Pancreas (tissue), 10 donors: ENCODE results near the gene HACD3. TPM values are rescaled to one million over a fixed set of nuclear protein-coding genes. Genes with fewer than 3 reads are reported as not detected.

Experiments used
- ATAC-seq, 4 donors: fragments of 200-7000 bp; cut with Tn5 transposase; one replicate each; pipeline versions ENCODE4 v1.8.0 to v1.9.1; 2020; ENCODE audit warnings: mild to moderate bottlenecking in 4 of 4, moderate library complexity in 4 of 4
- DNase-seq, 6 donors: peaks; one replicate each; pipeline ENCODE4 v3.0.0-alpha.2; 2020
- FAIRE-seq: peaks from 2 replicates; lab custom pipeline; 2012; peaks lifted over from hg19 to GRCh38; lab: Jason Lieb, UNC
- H3K27ac ChIP-seq, 4 donors: fragments of 200-600 bp; sonication (generic); 1 replicate in 3 of 4; 2 replicates in 1 of 4; pipeline versions ENCODE4 v1.5.0 to v1.8.0; 2020
- H3K27me3 ChIP-seq, 4 donors: fragments of 200-600 bp; one replicate each; pipeline ENCODE4 v1.8.0; 2021
- H3K36me3 ChIP-seq, 3 donors: fragments of 200-600 bp; sonication (generic) in 1 of 3; one replicate each; pipeline versions ENCODE4 v1.5.0 to v1.8.0; 2020 to 2021
- H3K4me1 ChIP-seq, 3 donors: fragments of 200-600 bp; one replicate each; pipeline ENCODE4 v1.8.0; 2021
- H3K4me3 ChIP-seq, 4 donors: fragments of 200-600 bp; sonication (generic) in 2 of 4; one replicate each; pipeline versions ENCODE4 v1.5.0 to v1.8.0; 2020 to 2021
- H3K9me3 ChIP-seq, 4 donors: fragments of 200-600 bp; one replicate each; pipeline ENCODE4 v1.8.0; 2021
- WGBS, 2 donors: extraction: QIAGEN DNeasy Blood & Tissue Kit; methylation state at CpG; one replicate each; pipeline ENCODE4 v1.1.7; 2013; 5-methylcytosine and 5-hydroxymethylcytosine counted together
- intact Hi-C, 3 donors: fragments of 100-400 bp; cut with DNase I; formaldehyde crosslinking; loops; one replicate each; pipeline versions ENCODE4 v1.11.1 to v1.14.2; 2022
- polyA plus RNA-seq, 2 donors: library from polyadenylated mRNA; stranded (reverse); fragments of 200-250 nt; gene quantifications; one replicate each; pipeline ENCODE4 v1.2.3, GENCODE V29; 2013
- total RNA-seq, 6 donors: library from RNA; stranded (reverse); fragmentation: NEBNext Ultra II Directional in 4 of 6; extraction: Animal tissue kit (Norgen Biotek cat#: 25700) in 4 of 6; gene quantifications; one replicate each; pipeline versions ENCODE4 v1.2.1 to v1.2.4, GENCODE V29; 2021 to 2023
- TF ChIP-seq, protein P1 (sequence below), 4 donors: fragments of 200-600 bp; sonication (generic) in 3 of 4; IDR thresholded peaks; one replicate each; pipeline versions ENCODE4 v1.5.0 to v1.8.0; 2021; ENCODE audit warnings: antibody characterized with exemption in 4 of 4
- donor health status: healthy with polysubstance abuse.
- donor health status: DM: no; HTN: no; CAD: no; lungs with moderate emphysema.
- donor health status: DM: no; HTN: no; CAD: no.
- donor health status: control.
- donor health status: control.
- donor health status: Bipolar disorder and iron deficiency.
- donor health status: DM: yes; HTN: yes; CAD: no.
- donor health status: DM: no; HTN: no; CAD: no.
- donor health status: DM: no; HTN: no; CAD: no.
- donor health status: DM: yes; HTN: yes; CAD: no.

HACD3 gene
- total and polyA plus RNA-seq, 8 donors, result 4.9 to 28.8 (median 17.7) TPM

DNA sequence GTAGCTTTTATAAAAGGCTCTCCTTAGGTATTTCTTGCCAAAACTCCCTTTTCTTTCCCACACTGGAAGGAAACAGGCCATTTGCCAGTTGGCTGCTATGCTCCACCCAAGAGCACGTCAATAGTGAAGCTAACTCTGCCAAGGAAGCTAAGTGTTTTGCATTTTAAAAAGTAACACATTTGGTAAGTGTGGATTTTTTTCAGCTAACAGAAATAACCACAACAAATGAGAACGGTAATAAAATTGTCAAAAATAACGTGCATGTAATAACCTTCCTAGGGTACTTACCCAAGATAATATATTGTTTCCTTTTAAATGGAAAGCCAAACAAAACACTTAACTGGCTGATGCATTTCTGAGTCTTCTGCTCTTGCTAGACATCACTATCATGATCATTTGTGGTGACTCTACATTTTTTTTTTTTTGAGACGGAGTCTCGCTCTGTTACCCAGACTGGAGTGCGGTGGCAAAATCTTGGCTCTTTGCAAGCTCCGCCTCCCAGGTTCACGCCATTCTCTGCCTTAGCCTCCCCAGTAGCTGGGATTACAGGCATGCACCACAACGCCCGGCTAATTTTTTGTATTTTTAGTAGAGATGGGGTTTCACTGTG is 17.4 kb upstream of the HACD3 start:
- ATAC-seq (peak in 2 of 4 donors; percentile 6 to 35), DNase-seq (peak in 4 of 6 donors; percentile 26 to 51 (median 42)), FAIRE-seq (no peak)
- WGBS, 2 donors, result 47 to 50% methylated on average over 10 of the region's 10 CpGs
- Histone ChIP-seq H3K4me1 (peaks cover 20 to 34% (median 25%) of the 10 kb centered on the region in 3 donors), H3K27me3 (no peaks in the 10 kb centered on the region), H3K27ac (no peak overlapping the region), H3K36me3 (peaks cover 0 to 7% (median 0%) of the 10 kb centered on the region in 3 donors), H3K9me3 (no peaks in the 10 kb centered on the region), H3K4me3 (no peak overlapping the region)
- TF ChIP-seq, protein P1, sequence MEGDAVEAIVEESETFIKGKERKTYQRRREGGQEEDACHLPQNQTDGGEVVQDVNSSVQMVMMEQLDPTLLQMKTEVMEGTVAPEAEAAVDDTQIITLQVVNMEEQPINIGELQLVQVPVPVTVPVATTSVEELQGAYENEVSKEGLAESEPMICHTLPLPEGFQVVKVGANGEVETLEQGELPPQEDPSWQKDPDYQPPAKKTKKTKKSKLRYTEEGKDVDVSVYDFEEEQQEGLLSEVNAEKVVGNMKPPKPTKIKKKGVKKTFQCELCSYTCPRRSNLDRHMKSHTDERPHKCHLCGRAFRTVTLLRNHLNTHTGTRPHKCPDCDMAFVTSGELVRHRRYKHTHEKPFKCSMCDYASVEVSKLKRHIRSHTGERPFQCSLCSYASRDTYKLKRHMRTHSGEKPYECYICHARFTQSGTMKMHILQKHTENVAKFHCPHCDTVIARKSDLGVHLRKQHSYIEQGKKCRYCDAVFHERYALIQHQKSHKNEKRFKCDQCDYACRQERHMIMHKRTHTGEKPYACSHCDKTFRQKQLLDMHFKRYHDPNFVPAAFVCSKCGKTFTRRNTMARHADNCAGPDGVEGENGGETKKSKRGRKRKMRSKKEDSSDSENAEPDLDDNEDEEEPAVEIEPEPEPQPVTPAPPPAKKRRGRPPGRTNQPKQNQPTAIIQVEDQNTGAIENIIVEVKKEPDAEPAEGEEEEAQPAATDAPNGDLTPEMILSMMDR (IDR thresholded peaks at IDR 0.05), result no peak
- intact Hi-C loops, result no loop called here

DNA sequence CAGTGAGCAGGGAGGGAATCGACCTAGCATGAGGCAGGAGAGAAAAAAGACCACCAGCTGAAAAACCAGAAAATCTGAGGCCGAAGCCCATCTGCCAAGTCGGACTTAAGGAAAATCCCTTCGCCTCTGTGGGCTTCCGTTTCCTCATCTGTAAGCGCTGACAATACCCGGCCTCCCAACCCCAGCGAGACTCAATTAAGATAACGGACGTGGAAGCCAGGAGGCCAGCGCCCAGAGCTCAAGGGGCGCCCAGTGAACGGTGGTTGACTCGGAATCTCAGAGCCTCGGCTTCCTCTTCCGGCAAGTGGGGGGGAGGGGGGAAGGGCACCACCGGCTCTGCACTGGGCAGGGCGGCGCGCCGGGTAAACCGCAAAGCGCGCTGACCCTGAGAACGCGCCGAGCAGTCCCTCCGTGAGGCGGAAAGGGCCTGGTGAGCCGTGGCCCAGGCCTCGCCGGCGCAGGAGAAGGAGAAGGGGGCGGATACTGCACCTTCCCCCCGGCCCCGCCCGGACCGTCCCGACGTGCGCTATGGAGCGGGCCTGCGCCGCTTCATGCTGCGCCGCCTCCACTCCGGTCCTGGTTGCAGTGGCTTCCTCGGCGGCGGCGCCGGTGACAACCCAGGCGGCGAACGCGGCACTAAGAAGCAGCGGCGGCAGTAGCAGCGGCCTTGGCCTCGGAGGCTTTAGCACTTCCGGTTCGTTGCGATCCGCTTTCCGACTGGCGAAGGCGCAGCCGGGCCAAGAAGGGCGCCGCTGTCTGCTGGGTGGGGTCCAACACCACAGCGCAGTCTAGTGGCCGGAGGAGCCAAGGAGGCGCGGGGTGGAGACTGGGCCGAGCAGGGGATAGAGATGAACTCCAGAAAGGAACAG is 13.0 kb upstream of the HACD3 start, which contains the start of gene DPP8:
Gene DPP8, minus strand, starts transcription at position 693 of the 869 bp plus-strand sequence. CDS start 5,136 bp downstream, outside the sequence.
- H3K4me3 ChIP-seq, result peak within 1 kb of the TSS; percentile 97 to 100 (median 100)
- H3K9me3 ChIP-seq, result no peaks in the 10 kb centered on the region
- no peak for FAIRE-seq
- intact Hi-C loops, result no loop called here
- TF ChIP-seq, protein P1 (IDR thresholded peaks at IDR 0.05), result peak; percentile 79 to 89 (median 84)
- peak within 1 kb of the TSS; percentile 78 to 91 (median 84) for H3K27ac ChIP-seq
- WGBS, 2 donors, result 0% methylated on average over 73 to 75 of the region's 75 CpGs
- peaks cover 17 to 29% (median 19%) of the 10 kb centered on the region in 3 donors for H3K4me1 ChIP-seq
- no peaks in the 10 kb centered on the region for H3K27me3 ChIP-seq
- peak; percentile 97 to 100 (median 98) for ATAC-seq
- H3K36me3 ChIP-seq, result no peaks in the 10 kb centered on the region
- DNase-seq, result peak; percentile 91 to 98 (median 94)

DNA sequence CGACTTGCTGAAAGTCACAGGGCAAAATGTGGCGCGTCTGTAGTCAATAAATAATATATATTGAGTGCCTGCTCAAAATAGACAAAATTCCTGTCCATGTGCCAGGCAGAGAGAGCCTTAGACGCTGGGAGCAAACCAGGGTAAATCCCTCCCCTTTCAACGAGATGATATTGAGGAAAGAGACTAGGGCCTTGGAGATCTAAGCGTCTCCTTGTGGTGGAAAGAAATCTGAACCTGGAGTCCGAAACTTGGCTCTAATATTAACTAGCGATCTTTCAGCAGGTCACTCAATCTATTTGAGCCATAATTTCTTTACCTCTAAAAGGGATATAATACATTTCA is 12.4 kb upstream of the HACD3 start:
- TF ChIP-seq, protein P1 (IDR thresholded peaks at IDR 0.05), result no peak
- no peak for FAIRE-seq
- DNase-seq, result no peak
- Histone ChIP-seq H3K4me3 (peak overlapping the region in 2 of 4 donors; percentile 99 to 100), H3K27me3 (no peaks in the 10 kb centered on the region), H3K36me3 (no peaks in the 10 kb centered on the region), H3K4me1 (peaks cover 13 to 23% (median 13%) of the 10 kb centered on the region in 3 donors), H3K27ac (peak overlapping the region in 1 of 4 donors; percentile 91), H3K9me3 (no peaks in the 10 kb centered on the region)
- WGBS, 2 donors, result 28 to 29% methylated on average over 8 of the region's 8 CpGs
- intact Hi-C loops, result no loop called here
- no peak for ATAC-seq

DNA sequence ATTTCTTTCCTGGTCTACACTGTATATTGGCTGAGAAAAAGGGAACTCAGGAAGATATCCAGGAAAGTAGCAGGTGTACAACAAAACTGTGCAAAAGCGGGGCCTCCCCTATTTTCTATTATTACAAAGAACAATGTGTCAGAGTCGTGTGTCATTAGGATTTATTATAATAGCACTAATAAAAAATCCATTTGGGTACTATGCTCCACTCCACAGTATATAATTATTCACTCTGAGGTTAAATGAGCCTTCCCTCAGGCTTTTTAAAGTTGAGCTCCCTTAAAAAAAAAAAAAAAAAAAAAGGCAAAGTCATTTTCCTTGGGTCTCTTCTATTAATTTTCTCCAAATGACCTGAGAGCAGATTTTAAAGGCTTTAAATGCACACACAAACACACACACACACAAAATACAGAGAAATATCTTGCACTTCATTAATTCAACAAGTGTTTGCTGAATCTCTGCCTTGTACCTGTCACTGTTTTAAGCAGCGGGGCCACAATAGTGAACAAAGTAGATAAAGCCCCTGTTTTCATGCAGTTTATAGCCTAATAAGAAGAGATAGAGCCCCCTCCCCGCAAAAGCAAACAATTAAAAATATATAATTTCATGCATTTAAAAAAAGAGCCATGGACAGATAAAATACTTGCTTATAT is 11.5 kb upstream of the HACD3 start:
- WGBS, 2 donors, result 76 to 84% methylated on average over 4 of the region's 4 CpGs
- TF ChIP-seq, protein P1 (IDR thresholded peaks at IDR 0.05), result no peak
- no peak overlapping the region for H3K27ac ChIP-seq
- peaks cover 11 to 21% (median 12%) of the 10 kb centered on the region in 3 donors for H3K4me1 ChIP-seq
- H3K27me3 ChIP-seq, result no peaks in the 10 kb centered on the region
- DNase-seq (no peak), ATAC-seq (no peak), FAIRE-seq (no peak)
- intact Hi-C loops, result no loop called here
- H3K9me3 ChIP-seq, result no peaks in the 10 kb centered on the region
- no peaks in the 10 kb centered on the region for H3K36me3 ChIP-seq
- no peak overlapping the region for H3K4me3 ChIP-seq
